ENCODE results near the gene MEGF11.

- TF ChIP-seq CTCF (conservative IDR thresholded peaks at IDR 0.05; ENCODE audit: low read length) (no peak), EZH2phosphoT487 (IDR thresholded peaks at IDR 0.05; ENCODE audit: borderline replicate concordance, low read depth, low read length) (no peak)
Observed at GRCh38 chr15:65962187-65962586, 291.4 kb downstream of the MEGF11 start.
